ENCODE results near the gene JAZF1.

GRCh38 chr7:28020302-28020940 is 160.2 kb downstream of the JAZF1 start:
- TF ChIP-seq EZH2 (IDR thresholded peaks at IDR 0.05; ENCODE audit: insufficient read depth, poor library complexity, severe bottlenecking): no peak
- TF ChIP-seq EZH2phosphoT487 (IDR thresholded peaks at IDR 0.05; ENCODE audit: insufficient read depth, low read depth): no peak

Measured in GM23248 (cell line).